AG10803 (cell line): ENCODE results near the gene NCR2.

Experiments
- DNase-seq: peaks from one replicate; pipeline ENCODE4 v3.0.0; 2010; ENCODE audit warnings: low read depth
- H3K4me3 ChIP-seq: 2 replicates; pipeline ENCODE4 v1.5.1; 2011; ENCODE audit warnings: mild to moderate bottlenecking, low read length, control low read depth
- CTCF ChIP-seq: conservative IDR thresholded peaks from 2 replicates; pipeline ENCODE4 v1.5.1; 2011; ENCODE audit warnings: mild to moderate bottlenecking, low read length, control low read depth, inconsistent platforms

The NCR2 gene

GRCh38 chr6:41335296-41335695, at the start of gene NCR2:
Gene NCR2, plus strand, starts transcription at chr6:41335608. Its CDS starts 269 bp downstream, at chr6:41335877.
- no peak for TF ChIP-seq CTCF
- DNase-seq, result no peak
- H3K4me3 ChIP-seq, result no peak within 1 kb of the TSS

GRCh38 chr6:41286544-41287346, 48.7 kb upstream of the NCR2 start, which contains the start of gene TREM1:
Gene TREM1, minus strand, starts transcription at chr6:41286682. Its CDS starts 27 bp downstream, at chr6:41286655.
- peak; percentile 70 for DNase-seq
- no peak within 1 kb of the TSS for H3K4me3 ChIP-seq
- no peak for TF ChIP-seq CTCF

- no peak for TF ChIP-seq CTCF
- no peak for DNase-seq
- H3K4me3 ChIP-seq, result no peak overlapping the region
These were observed 47.2 kb upstream of the NCR2 start for GRCh38 chr6:41288030-41288753.

GRCh38 chr6:41288754-41289129, 46.7 kb upstream of the NCR2 start:
- TF ChIP-seq CTCF, result no peak
- no peak for DNase-seq
- H3K4me3 ChIP-seq, result no peak overlapping the region

GRCh38 chr6:41289815-41290214, 45.6 kb upstream of the NCR2 start:
- no peak for DNase-seq
- H3K4me3 ChIP-seq, result no peak overlapping the region
- TF ChIP-seq CTCF, result no peak

- no peak for DNase-seq
- no peak for TF ChIP-seq CTCF
These were observed 43.7 kb upstream of the NCR2 start for GRCh38 chr6:41291717-41292116.

More at GRCh38 chr6:41291717-41292116, 43.7 kb upstream of the NCR2 start:
- no peak overlapping the region for H3K4me3 ChIP-seq
